WTC11 (cell line): ENCODE data around the gene MRPS34. TPM values are rescaled to one million over a fixed set of nuclear protein-coding genes. Genes with fewer than 3 reads are reported as not detected.
A peak's percentile ranks its signal among the peaks of the same experiment; 100 is the strongest.

Experiments used
- ATAC-seq: fragments of 200-7000 bp; cut with Tn5 transposase; 2 replicates; pipeline ENCODE4 v1.10.0; 2021; ENCODE audit warnings: mild to moderate bottlenecking, moderate library complexity
- CTCF ChIA-PET: fragments of 300-600 bp; sonication (Branson Sonifier 250); formaldehyde crosslinking; loops from one replicate; lab custom pipeline; 2021; ENCODE audit warnings: antibody characterized with exemption; lab: Charles Lee
- POLR2A ChIA-PET: fragments of 350-600 bp; sonication (Branson Sonifier 250); formaldehyde crosslinking; loops from one replicate; lab custom pipeline; 2021; ENCODE audit warnings: antibody characterized with exemption; lab: Charles Lee
- DNase-seq: peaks from one replicate; pipeline ENCODE4 v3.0.0; 2021; ENCODE audit warnings: low spot score
- H3K27ac Mint-ChIP-seq: 2 replicates; pipeline ENCODE4 v1.8.0; 2021; ENCODE audit warnings: mixed read lengths
- H3K27me3 Mint-ChIP-seq: 2 replicates; pipeline ENCODE4 v1.8.0; 2021; ENCODE audit warnings: low read depth, mild to moderate bottlenecking, moderate library complexity, mixed read lengths
- H3K36me3 Mint-ChIP-seq: 2 replicates; pipeline ENCODE4 v1.8.0; 2021; ENCODE audit warnings: mixed read lengths
- H3K4me1 Mint-ChIP-seq: 2 replicates; pipeline ENCODE4 v1.8.0; 2022; ENCODE audit warnings: mixed read lengths
- H3K4me3 Mint-ChIP-seq: 2 replicates; pipeline ENCODE4 v1.8.0; 2021; ENCODE audit warnings: mild to moderate bottlenecking, moderate library complexity, mixed read lengths
- H3K9me3 Mint-ChIP-seq: 2 replicates; pipeline ENCODE4 v1.8.0; 2021; ENCODE audit warnings: mixed read lengths
- ATF2 ChIP-seq: sonication (generic); formaldehyde crosslinking; IDR thresholded peaks from 2 replicates; pipeline ENCODE4 v1.8.1; 2022; ENCODE audit warnings: low read depth, missing genetic modification reagents, borderline replicate concordance
- ATF6 ChIP-seq: sonication (generic); formaldehyde crosslinking; IDR thresholded peaks from 2 replicates; pipeline ENCODE4 v1.8.1; 2023; ENCODE audit warnings: mild to moderate bottlenecking, missing genetic modification reagents
- E2F1 ChIP-seq: sonication (generic); formaldehyde crosslinking; IDR thresholded peaks from 2 replicates; pipeline ENCODE4 v1.8.0; 2022; ENCODE audit warnings: mild to moderate bottlenecking, missing genetic modification reagents
- ERG ChIP-seq: fragments of 250-450 bp; sonication (Bioruptor Pico); IDR thresholded peaks from 2 replicates; pipeline ENCODE4 v1.8.0; 2021; ENCODE audit warnings: mild to moderate bottlenecking
- FOXP1 ChIP-seq: sonication (generic); formaldehyde crosslinking; IDR thresholded peaks from 2 replicates; pipeline ENCODE4 v1.8.0; 2022; ENCODE audit warnings: missing genetic modification reagents, mild to moderate bottlenecking, moderate library complexity, borderline replicate concordance
- MXD4 ChIP-seq: fragments of 250-450 bp; sonication (Bioruptor Pico); IDR thresholded peaks from 2 replicates; pipeline ENCODE4 v1.8.0; 2021; ENCODE audit warnings: mild to moderate bottlenecking, moderate library complexity, borderline replicate concordance
- RELA ChIP-seq: sonication (generic); formaldehyde crosslinking; IDR thresholded peaks from 2 replicates; pipeline ENCODE4 v1.8.1; 2022; ENCODE audit warnings: missing genetic modification reagents, mild to moderate bottlenecking, borderline replicate concordance
- TCF7 ChIP-seq: sonication (generic); formaldehyde crosslinking; IDR thresholded peaks from 2 replicates; pipeline ENCODE4 v1.8.0; 2022; ENCODE audit warnings: mild to moderate bottlenecking, low read depth, missing genetic modification reagents, moderate library complexity
- TEAD4 ChIP-seq: sonication (generic); formaldehyde crosslinking; IDR thresholded peaks from 2 replicates; pipeline ENCODE4 v1.8.0; 2022; ENCODE audit warnings: mild to moderate bottlenecking, missing genetic modification reagents
- TP53 ChIP-seq: sonication (generic); formaldehyde crosslinking; IDR thresholded peaks from 2 replicates; pipeline ENCODE4 v1.8.1; 2023; ENCODE audit warnings: mild to moderate bottlenecking, missing genetic modification reagents
- ZMAT4 ChIP-seq: fragments of 250-450 bp; sonication (Bioruptor Pico); IDR thresholded peaks from 2 replicates; pipeline ENCODE4 v1.9.0; 2021; ENCODE audit warnings: mild to moderate bottlenecking
- ZNF138 ChIP-seq: sonication (generic); formaldehyde crosslinking; conservative IDR thresholded peaks from 2 replicates; pipeline ENCODE4 v1.8.1; 2022; ENCODE audit warnings: mild to moderate bottlenecking, moderate library complexity, missing genetic modification reagents
- ZNF281 ChIP-seq: sonication (generic); formaldehyde crosslinking; IDR thresholded peaks from 2 replicates; pipeline ENCODE4 v1.8.0; 2023; ENCODE audit warnings: mild to moderate bottlenecking, missing genetic modification reagents
- ZSCAN18 ChIP-seq: fragments of 250-450 bp; sonication (Bioruptor Pico); IDR thresholded peaks from 2 replicates; pipeline ENCODE4 v2.1.2; 2022; ENCODE audit warnings: mild to moderate bottlenecking, moderate library complexity
- total RNA-seq: library from RNA; stranded (reverse); gene quantifications from 3 replicates; pipeline ENCODE4 v1.2.3, GENCODE V29; 2021
- TF ChIP-seq, protein P1 (sequence below): sonication (generic); formaldehyde crosslinking; IDR thresholded peaks from 2 replicates; pipeline ENCODE4 v1.8.0; 2022; ENCODE audit warnings: missing genetic modification reagents

MRPS34 gene
- total RNA-seq, 1 experiment from 2014 or later, result 258 TPM

DNA sequence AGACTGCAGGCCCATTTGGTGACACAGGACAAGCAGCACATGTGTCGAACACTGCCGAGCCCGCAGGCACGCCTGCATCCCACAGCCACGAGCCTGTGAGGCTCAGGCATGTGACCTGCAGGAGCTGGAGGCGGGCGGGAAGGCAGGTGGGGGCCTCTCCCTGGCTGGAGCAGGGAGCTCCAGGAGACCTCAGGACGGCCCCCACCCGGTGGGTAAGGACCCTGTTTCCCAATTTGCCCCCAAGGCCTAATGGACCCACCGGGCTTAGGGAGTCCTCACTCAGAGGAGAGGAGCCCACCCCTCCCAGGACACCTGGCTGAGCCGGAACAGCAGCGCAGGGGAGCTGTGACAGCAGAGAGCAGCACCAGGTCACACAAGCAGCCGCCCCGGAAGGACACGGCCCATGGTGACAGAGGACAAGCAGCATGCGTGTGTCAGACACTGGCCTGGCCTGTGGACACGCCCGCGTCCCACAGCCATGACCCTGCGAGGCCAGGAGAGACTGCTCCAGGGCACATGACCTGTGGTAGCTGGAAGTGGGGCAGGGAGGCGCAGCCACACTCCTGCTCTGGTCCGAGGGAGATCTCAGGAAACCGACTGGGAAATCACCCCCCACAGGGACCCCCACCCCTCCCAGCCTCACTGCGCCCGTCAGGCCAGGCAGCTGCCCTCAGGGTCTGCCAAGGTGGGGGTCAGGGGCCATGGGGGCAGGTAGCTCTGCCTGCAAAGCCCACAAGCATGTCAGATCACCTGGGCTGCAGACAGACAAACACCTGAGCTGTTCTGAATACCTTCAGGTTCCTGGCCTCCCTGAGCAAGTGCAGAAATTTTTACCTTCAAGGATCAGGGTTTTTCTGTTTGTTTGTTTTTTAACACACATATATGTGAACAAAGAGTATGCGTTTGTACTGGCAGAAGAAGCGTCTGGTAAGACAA lies 7.1 kb upstream of the MRPS34 start:
- TF ChIP-seq RELA (CRISPR knock-in tag) (no peak), ZSCAN18 (CRISPR knock-in tag) (no peak), FOXP1 (0 out of 2 replicates have a peak, but pooled peaks have one; percentile 37), ATF6 (CRISPR knock-in tag) (no peak)
- TF ChIP-seq, protein P1, sequence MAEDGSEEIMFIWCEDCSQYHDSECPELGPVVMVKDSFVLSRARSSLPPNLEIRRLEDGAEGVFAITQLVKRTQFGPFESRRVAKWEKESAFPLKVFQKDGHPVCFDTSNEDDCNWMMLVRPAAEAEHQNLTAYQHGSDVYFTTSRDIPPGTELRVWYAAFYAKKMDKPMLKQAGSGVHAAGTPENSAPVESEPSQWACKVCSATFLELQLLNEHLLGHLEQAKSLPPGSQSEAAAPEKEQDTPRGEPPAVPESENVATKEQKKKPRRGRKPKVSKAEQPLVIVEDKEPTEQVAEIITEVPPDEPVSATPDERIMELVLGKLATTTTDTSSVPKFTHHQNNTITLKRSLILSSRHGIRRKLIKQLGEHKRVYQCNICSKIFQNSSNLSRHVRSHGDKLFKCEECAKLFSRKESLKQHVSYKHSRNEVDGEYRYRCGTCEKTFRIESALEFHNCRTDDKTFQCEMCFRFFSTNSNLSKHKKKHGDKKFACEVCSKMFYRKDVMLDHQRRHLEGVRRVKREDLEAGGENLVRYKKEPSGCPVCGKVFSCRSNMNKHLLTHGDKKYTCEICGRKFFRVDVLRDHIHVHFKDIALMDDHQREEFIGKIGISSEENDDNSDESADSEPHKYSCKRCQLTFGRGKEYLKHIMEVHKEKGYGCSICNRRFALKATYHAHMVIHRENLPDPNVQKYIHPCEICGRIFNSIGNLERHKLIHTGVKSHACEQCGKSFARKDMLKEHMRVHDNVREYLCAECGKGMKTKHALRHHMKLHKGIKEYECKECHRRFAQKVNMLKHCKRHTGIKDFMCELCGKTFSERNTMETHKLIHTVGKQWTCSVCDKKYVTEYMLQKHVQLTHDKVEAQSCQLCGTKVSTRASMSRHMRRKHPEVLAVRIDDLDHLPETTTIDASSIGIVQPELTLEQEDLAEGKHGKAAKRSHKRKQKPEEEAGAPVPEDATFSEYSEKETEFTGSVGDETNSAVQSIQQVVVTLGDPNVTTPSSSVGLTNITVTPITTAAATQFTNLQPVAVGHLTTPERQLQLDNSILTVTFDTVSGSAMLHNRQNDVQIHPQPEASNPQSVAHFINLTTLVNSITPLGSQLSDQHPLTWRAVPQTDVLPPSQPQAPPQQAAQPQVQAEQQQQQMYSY (CRISPR knock-in tag), result no peak
- ATAC-seq, result no peak
- peaks cover 7% of the 10 kb centered on the region for H3K4me1 Mint-ChIP-seq
- H3K36me3 Mint-ChIP-seq, result no peaks in the 10 kb centered on the region
- H3K9me3 Mint-ChIP-seq, result no peaks in the 10 kb centered on the region
- H3K27ac Mint-ChIP-seq, result no peak overlapping the region
- DNase-seq, result no peak
- H3K27me3 Mint-ChIP-seq, result no peaks in the 10 kb centered on the region
- H3K4me3 Mint-ChIP-seq, result peak overlapping the region; percentile 81
- ChIA-PET CTCF (interaction anchor here (0.6 kb wide), 1 partner anchor 16 kb away, joined by 3 read pairs; no protein-coding TSS in a partner anchor), POLR2A (interaction anchor here (2.6 kb wide), 1 partner anchor 9 kb away, joined by 11 read pairs; the partner anchor contains the start of gene NME3)

DNA sequence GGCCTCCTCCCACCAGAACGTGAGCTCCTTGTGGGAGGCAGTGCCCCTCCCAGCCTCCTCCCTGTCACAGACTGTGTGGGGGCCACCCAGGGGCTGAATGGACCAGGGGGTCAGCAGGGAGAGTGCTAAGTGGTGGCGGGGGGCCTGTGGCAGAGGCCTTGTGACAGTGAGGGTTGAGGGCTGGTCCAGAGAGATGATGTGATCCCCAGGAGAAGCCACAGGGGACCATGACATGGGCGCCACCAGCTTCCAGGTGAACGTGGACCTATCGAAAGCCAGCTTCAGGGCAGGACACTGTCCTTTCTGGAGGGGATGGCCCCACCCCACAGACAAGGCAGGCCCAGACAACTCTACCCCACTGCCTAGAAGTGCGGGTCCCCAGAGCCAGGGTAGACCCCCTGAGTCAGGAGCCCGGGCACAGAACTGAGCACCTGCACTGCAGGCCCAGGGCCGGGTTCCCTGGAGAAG lies 6.3 kb upstream of the MRPS34 start:
- no peaks in the 10 kb centered on the region for H3K9me3 Mint-ChIP-seq
- peaks cover 7% of the 10 kb centered on the region for H3K4me1 Mint-ChIP-seq
- ATAC-seq (no peak), DNase-seq (no peak)
- H3K27me3 Mint-ChIP-seq, result no peaks in the 10 kb centered on the region
- POLR2A ChIA-PET, result interaction anchor here (2.6 kb wide), 1 partner anchor 8 kb away, joined by 11 read pairs; the partner anchor contains the start of gene NME3
- H3K36me3 Mint-ChIP-seq, result no peaks in the 10 kb centered on the region
- H3K4me3 Mint-ChIP-seq, result no peak overlapping the region
- CTCF ChIA-PET, result interaction anchor here (0.6 kb wide), 1 partner anchor 17 kb away, joined by 3 read pairs; no protein-coding TSS in a partner anchor
- H3K27ac Mint-ChIP-seq, result no peak overlapping the region
- TF ChIP-seq TCF7 (CRISPR knock-in tag), result no peak
- TF ChIP-seq MXD4 (CRISPR knock-in tag), result no peak
- TF ChIP-seq TP53 (CRISPR knock-in tag), result no peak
- TF ChIP-seq ATF2 (CRISPR knock-in tag), result no peak
- no peak for TF ChIP-seq E2F1
- TF ChIP-seq ZNF138 (CRISPR knock-in tag), result no peak
- no peak for TF ChIP-seq ERG
- no peak for TF ChIP-seq ZNF281 (CRISPR knock-in tag)
- no peak for TF ChIP-seq TEAD4
- no peak for TF ChIP-seq FOXP1
- no peak for TF ChIP-seq ZMAT4 (CRISPR knock-in tag)
